HG03108 (cell line): Measurements from ENCODE around the gene TMEM235.

Source experiments
- ATAC-seq: cut with Tn5 transposase; IDR thresholded peaks from one replicate; pipeline ENCODE4 v1.9.1; 2021; ENCODE audit warnings: moderate library complexity; ENCODE audit not compliant: unreplicated experiment

The TMEM235 gene

GRCh38 chr17:78236362-78237127, 5.1 kb downstream of the TMEM235 start:
- no peak for ATAC-seq

- no peak for ATAC-seq
Observed at GRCh38 chr17:78237401-78238012, 6.1 kb downstream of the TMEM235 start.

GRCh38 chr17:78238823-78239488, 7.5 kb downstream of the TMEM235 start:
- ATAC-seq, result no peak

- ATAC-seq, result no peak
Observed at GRCh38 chr17:78239489-78239931, 8.1 kb downstream of the TMEM235 start.

- ATAC-seq, result no peak
Observed at GRCh38 chr17:78240012-78240655, 8.7 kb downstream of the TMEM235 start.

GRCh38 chr17:78240839-78241238, 9.4 kb downstream of the TMEM235 start:
- no peak for ATAC-seq

- ATAC-seq, result no peak
Observed at GRCh38 chr17:78241277-78242023, 10.0 kb downstream of the TMEM235 start.

GRCh38 chr17:78242024-78242742, 10.8 kb downstream of the TMEM235 start:
- peak; percentile 40 for ATAC-seq

- ATAC-seq, result no peak
Observed at GRCh38 chr17:78247304-78247703, 15.9 kb downstream of the TMEM235 start.

GRCh38 chr17:78248051-78248914, 16.9 kb downstream of the TMEM235 start:
- no peak for ATAC-seq

GRCh38 chr17:78249074-78249817, 17.8 kb downstream of the TMEM235 start:
- no peak for ATAC-seq

- ATAC-seq, result no peak
Observed at GRCh38 chr17:78249818-78250806, 18.7 kb downstream of the TMEM235 start.

- peak; percentile 41 for ATAC-seq
Observed at GRCh38 chr17:78250891-78251772, 19.7 kb downstream of the TMEM235 start.

- no peak for ATAC-seq
Observed at GRCh38 chr17:78251773-78252103, 20.3 kb downstream of the TMEM235 start.

GRCh38 chr17:78252111-78252634, 20.7 kb downstream of the TMEM235 start:
- peak; percentile 31 for ATAC-seq
